ENCODE data around the gene ZBTB7A. TPM values are rescaled to one million over a fixed set of nuclear protein-coding genes. Genes with fewer than 3 reads are reported as not detected.

ZBTB7A gene
- total and polyA plus RNA-seq, 2 experiments from 2014 or later, result 17.8 to 41.3 TPM

DNA sequence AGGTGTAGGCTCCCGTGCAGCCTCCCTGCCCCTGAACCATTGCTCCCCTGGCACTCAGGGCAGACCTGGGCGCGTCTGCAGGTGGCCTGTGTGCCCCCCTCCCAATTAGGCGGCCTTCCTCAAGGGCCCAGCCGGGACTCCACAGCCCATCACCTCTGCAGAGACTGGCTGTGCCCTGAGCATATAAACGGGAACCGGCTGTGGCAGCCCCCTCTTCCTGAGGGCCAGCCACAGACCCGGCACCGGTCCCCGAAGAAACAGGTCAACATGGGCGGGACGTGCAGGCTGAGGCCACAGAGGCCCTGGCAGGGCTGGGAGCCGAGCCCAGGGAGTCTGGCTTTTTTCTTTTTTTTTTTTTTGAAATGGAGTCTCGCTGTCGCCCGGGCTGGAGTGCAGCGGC, 47.1 kb downstream of the ZBTB7A start:
- TF ChIP-seq EZH2phosphoT487 (IDR thresholded peaks at IDR 0.05; ENCODE audit: insufficient read depth, low read depth) (no peak), EZH2 (IDR thresholded peaks at IDR 0.05; ENCODE audit: insufficient read depth, poor library complexity, severe bottlenecking) (no peak)
- Histone ChIP-seq H3F3A (ENCODE audit: insufficient read depth) (no peaks in the 10 kb centered on the region), H2AFZ (no peak overlapping the region), H3K79me2 (ENCODE audit: insufficient read depth) (peaks cover 64% of the 10 kb centered on the region), H3K4me2 (ENCODE audit: unreplicated experiment) (no peak overlapping the region), H3K4me1 (ENCODE audit: insufficient read depth) (no peaks in the 10 kb centered on the region), H3K27me3 (replicated peaks; ENCODE audit: insufficient read depth) (no peaks in the 10 kb centered on the region), H3K9ac (no peak overlapping the region), H3K36me3 (ENCODE audit: low read depth) (no peaks in the 10 kb centered on the region; the same call in 1 of the 2 replicates), H3K9me3 (ENCODE audit: low read depth) (no peaks in the 10 kb centered on the region), H3K9me2 (ENCODE audit: insufficient read depth) (no peaks in the 10 kb centered on the region), H4K20me1 (ENCODE audit: insufficient read depth) (no peaks in the 10 kb centered on the region), H3K4me3 (no peak overlapping the region), H3K27ac (no peak overlapping the region)
- 68 to 73% methylated on average over 16 to 17 of the region's 17 CpGs for WGBS, 2 experiments (ENCODE audit: low coverage in 1 of 2, low lambda C conversion rate in 2 of 2, missing lambda C conversion rate in 2 of 2)
- DNase-seq, result no peak
- in situ Hi-C loops (cut with MboI), result no loop called here

DNA sequence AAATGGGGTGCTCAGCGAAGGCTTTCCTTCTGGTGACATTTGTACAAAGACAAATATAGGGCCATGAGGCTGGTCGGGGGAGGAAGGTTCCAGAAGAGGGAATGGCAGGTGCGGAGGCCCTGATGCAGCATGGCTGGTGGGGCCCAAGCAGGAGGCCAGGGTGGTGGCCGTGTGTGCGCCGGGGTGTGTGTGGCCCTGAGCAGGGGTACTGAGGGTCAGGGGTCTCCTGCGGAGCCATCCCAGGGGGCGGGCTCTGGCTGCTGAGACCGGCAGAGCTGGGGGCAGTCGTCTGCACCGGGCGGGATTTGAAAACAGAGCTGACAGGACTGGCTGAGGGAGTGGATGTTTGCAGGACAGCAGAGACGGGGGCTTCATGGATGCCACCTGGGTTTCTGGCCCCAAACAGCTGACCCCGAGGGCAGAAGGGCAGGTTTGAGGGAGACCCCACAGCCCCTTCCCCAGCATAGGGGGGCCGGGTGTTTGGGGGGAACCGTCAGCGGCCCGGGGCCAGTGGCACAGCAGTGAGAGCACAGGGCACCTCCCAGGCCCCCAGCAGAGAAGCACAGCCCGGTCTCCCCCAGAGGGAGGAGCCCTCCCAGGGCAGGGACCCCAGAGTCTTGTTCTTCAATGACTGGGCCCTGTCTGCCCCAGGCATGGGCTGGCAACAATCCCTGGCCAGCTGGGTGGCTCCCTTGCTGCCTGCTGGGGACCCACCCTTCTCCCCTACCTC, 47.8 kb downstream of the ZBTB7A start:
- Histone ChIP-seq H3K4me1 (ENCODE audit: insufficient read depth) (no peaks in the 10 kb centered on the region), H3K79me2 (ENCODE audit: insufficient read depth) (peaks cover 70% of the 10 kb centered on the region), H3K4me3 (no peak overlapping the region), H3K9me3 (ENCODE audit: low read depth) (no peaks in the 10 kb centered on the region), H4K20me1 (ENCODE audit: insufficient read depth) (no peaks in the 10 kb centered on the region), H3K27me3 (replicated peaks; ENCODE audit: insufficient read depth) (no peaks in the 10 kb centered on the region), H2AFZ (no peak overlapping the region), H3K9ac (no peak overlapping the region), H3K4me2 (ENCODE audit: unreplicated experiment) (no peak overlapping the region), H3F3A (ENCODE audit: insufficient read depth) (no peaks in the 10 kb centered on the region), H3K27ac (no peak overlapping the region), H3K36me3 (ENCODE audit: low read depth) (no peaks in the 10 kb centered on the region; the same call in 1 of the 2 replicates), H3K9me2 (ENCODE audit: insufficient read depth) (no peaks in the 10 kb centered on the region)
- TF ChIP-seq EZH2phosphoT487 (IDR thresholded peaks at IDR 0.05; ENCODE audit: insufficient read depth, low read depth) (no peak), EZH2 (IDR thresholded peaks at IDR 0.05; ENCODE audit: insufficient read depth, poor library complexity, severe bottlenecking) (no peak)
- 84% methylated on average over 19 of the region's 19 CpGs for WGBS, 2 experiments (ENCODE audit: low coverage in 1 of 2, low lambda C conversion rate in 2 of 2, missing lambda C conversion rate in 2 of 2)
- in situ Hi-C loops (cut with MboI), result no loop called here
- DNase-seq, result no peak

DNA sequence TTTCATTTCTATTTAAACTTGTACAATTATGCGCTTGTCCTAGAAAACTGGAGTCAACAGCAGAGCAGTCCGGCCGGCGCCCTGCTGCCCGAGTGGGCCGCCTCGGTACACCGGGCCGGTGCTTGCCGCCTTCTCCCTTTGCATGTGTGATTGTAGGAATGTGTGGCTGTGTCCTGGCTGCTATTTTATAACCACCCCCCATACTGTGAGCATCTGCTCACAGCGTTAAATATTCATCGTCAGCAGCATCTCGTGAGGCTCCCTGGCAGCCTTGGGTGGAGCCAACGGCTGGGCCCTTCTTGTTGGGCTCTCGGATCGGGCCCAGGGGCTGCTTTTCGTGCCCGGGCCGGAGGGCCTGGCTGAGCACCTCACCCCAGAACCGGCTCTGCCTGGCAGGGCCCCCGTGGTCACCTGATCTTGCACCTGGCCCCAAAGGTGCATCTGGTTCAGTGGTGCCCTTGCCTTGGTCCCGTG, 48.5 kb downstream of the ZBTB7A start:
- Histone ChIP-seq H3K4me1 (ENCODE audit: insufficient read depth) (no peaks in the 10 kb centered on the region), H3F3A (ENCODE audit: insufficient read depth) (no peaks in the 10 kb centered on the region), H3K9ac (no peak overlapping the region), H3K27ac (no peak overlapping the region), H3K27me3 (replicated peaks; ENCODE audit: insufficient read depth) (no peaks in the 10 kb centered on the region), H4K20me1 (ENCODE audit: insufficient read depth) (no peaks in the 10 kb centered on the region), H3K9me3 (ENCODE audit: low read depth) (no peaks in the 10 kb centered on the region), H3K4me3 (no peak overlapping the region), H3K36me3 (ENCODE audit: low read depth) (no peaks in the 10 kb centered on the region; the same call in 1 of the 2 replicates), H3K9me2 (ENCODE audit: insufficient read depth) (no peaks in the 10 kb centered on the region), H2AFZ (no peak overlapping the region), H3K4me2 (ENCODE audit: unreplicated experiment) (no peak overlapping the region), H3K79me2 (ENCODE audit: insufficient read depth) (peaks cover 74% of the 10 kb centered on the region)
- no peak for TF ChIP-seq EZH2phosphoT487 (IDR thresholded peaks at IDR 0.05; ENCODE audit: insufficient read depth, low read depth)
- TF ChIP-seq EZH2 (IDR thresholded peaks at IDR 0.05; ENCODE audit: insufficient read depth, poor library complexity, severe bottlenecking), result no peak
- in situ Hi-C loops (cut with MboI), result no loop called here
- WGBS, 2 experiments (ENCODE audit: low coverage in 1 of 2, low lambda C conversion rate in 2 of 2, missing lambda C conversion rate in 2 of 2), result 75 to 79% methylated on average over 22 of the region's 22 CpGs
- DNase-seq, result no peak

DNA sequence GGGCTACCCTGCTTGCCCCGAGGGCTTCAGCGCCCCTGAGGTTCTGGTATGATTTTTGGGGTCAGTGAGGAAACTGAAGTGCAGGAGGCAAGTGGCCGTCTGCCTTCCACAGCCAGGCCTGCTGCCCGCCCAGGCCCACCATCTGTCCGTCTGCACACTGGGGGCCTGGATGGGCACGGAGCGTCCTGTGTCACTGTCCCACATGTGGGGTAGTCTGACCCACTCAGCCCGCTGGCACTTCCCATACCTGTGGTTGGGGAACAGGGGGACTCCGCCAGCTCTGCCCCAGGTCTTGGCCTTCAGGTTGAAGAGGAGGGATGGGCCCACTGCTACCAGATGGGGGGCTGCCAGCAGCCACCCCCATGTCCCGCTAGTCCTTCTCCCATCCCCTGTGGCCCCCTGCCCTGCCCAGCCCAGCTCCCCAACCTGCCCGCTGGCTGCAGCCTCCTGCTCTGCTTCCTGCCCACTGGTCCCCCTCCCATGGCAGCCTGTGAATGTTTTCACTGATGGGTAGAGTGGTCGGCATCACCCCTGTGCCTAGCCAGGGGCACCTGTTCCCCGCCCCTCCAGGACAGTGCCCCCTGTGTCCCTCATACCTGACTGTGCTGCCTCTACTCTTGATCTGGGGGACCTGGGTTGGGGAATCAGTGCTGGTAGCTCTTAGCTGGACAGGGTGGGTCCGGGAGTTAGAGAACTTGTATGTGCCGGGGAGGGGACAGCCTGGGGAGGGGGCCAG, 49.6 kb downstream of the ZBTB7A start:
- Histone ChIP-seq H3K4me1 (ENCODE audit: insufficient read depth) (no peaks in the 10 kb centered on the region), H3K36me3 (ENCODE audit: low read depth) (no peaks in the 10 kb centered on the region; the same call in 1 of the 2 replicates), H2AFZ (no peak overlapping the region), H3K4me3 (no peak overlapping the region), H3K4me2 (ENCODE audit: unreplicated experiment) (no peak overlapping the region), H3K79me2 (ENCODE audit: insufficient read depth) (peaks cover 68% of the 10 kb centered on the region), H3F3A (ENCODE audit: insufficient read depth) (no peaks in the 10 kb centered on the region), H3K9me3 (ENCODE audit: low read depth) (no peaks in the 10 kb centered on the region), H3K27me3 (replicated peaks; ENCODE audit: insufficient read depth) (no peaks in the 10 kb centered on the region), H4K20me1 (ENCODE audit: insufficient read depth) (no peaks in the 10 kb centered on the region), H3K27ac (no peak overlapping the region), H3K9me2 (ENCODE audit: insufficient read depth) (no peaks in the 10 kb centered on the region), H3K9ac (no peak overlapping the region)
- in situ Hi-C loops (cut with MboI), result no loop called here
- whole genome bisulfite sequencing, 2 experiments (ENCODE audit: low coverage in 1 of 2, low lambda C conversion rate in 2 of 2, missing lambda C conversion rate in 2 of 2), result 95 to 96% methylated on average over 12 to 15 of the region's 15 CpGs
- no peak for TF ChIP-seq EZH2phosphoT487 (IDR thresholded peaks at IDR 0.05; ENCODE audit: insufficient read depth, low read depth)
- TF ChIP-seq EZH2 (IDR thresholded peaks at IDR 0.05; ENCODE audit: insufficient read depth, poor library complexity, severe bottlenecking), result no peak
- DNase-seq, result no peak
